ENCODE results near the gene SLC7A1. TPM values are rescaled to one million over a fixed set of nuclear protein-coding genes. Genes with fewer than 3 reads are reported as not detected.

Gene SLC7A1
- total and polyA plus RNA-seq, 2 of the 4 experiments (the other 2 are of a cell fraction), result 9.7 to 22.3 TPM

DNA sequence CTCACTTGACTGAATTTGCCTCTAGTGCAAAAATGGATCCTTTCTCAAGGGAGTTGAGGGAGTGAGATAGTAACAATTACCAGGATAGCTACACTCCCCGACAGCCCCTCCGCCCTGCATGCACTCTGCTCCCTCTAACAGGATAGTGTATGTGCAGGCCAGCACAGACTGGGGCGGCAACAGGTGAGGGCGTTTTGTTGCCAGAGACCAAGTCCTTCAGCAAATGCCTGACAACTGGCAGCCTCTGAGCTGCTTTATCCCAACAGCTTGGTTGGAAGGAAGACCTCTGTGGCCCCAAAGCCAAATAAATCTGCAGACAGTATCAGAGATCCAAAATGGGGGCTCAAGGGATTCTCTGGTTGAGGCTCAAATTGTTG, 86.6 kb downstream of the SLC7A1 start:
- Histone ChIP-seq H4K5ac (ENCODE audit: low read depth, low read length) (no peak overlapping the region), H4K91ac (ENCODE audit: insufficient read depth, low read depth, low read length) (no peak overlapping the region), H2AK5ac (ENCODE audit: low read depth, low read length) (no peak overlapping the region), H3K4me1 (ENCODE audit: control insufficient read depth, insufficient read depth, low read length) (peaks cover 4% of the 10 kb centered on the region), H2BK20ac (ENCODE audit: low read depth, low read length) (no peak overlapping the region), H3K79me1 (ENCODE audit: low read depth in 1 of 2, low read length in 2 of 2) (0 out of 4 replicates have a peak, but pooled peaks cover 0 to 8% of the 10 kb centered on the region in 2 experiments), H3K56ac (ENCODE audit: extremely low read depth, insufficient read depth, low read length) (no peak overlapping the region), H3K4me3 (ENCODE audit: insufficient read depth, low read depth, low read length) (no peak overlapping the region), H3K14ac (replicated peaks; ENCODE audit: low read depth, low read length) (no peak overlapping the region), H2BK5ac (ENCODE audit: low read depth, low read length, poor library complexity, severe bottlenecking) (no peak overlapping the region), H3K27me3 (ENCODE audit: control insufficient read depth, insufficient read depth, low read length) (no peaks in the 10 kb centered on the region), H3K36me3 (ENCODE audit: control insufficient read depth, insufficient read depth, low read length) (peaks cover 12% of the 10 kb centered on the region), H2AFZ (replicated peaks; ENCODE audit: low read length, poor library complexity) (no peak overlapping the region), H2AK9ac (replicated peaks; ENCODE audit: low read depth, low read length, poor library complexity) (no peak overlapping the region), H3K18ac (ENCODE audit: low read depth, low read length) (no peak overlapping the region), H3K9me1 (ENCODE audit: insufficient read depth, low read length) (peaks cover 3% of the 10 kb centered on the region; the same call in 1 of the 2 replicates), H3K27ac (ENCODE audit: insufficient read depth, low read length) (no peak overlapping the region), H2BK120ac (ENCODE audit: low read depth, low read length) (no peak overlapping the region), H3K9ac (ENCODE audit: low read depth, low read length) (no peak overlapping the region), H3K9me3 (ENCODE audit: control insufficient read depth, insufficient read depth, low read length) (no peaks in the 10 kb centered on the region), H3K23ac (ENCODE audit: low read depth, low read length) (no peak overlapping the region), H3K4ac (ENCODE audit: low read depth, low read length) (no peak overlapping the region), H4K8ac (ENCODE audit: low read depth in 2 of 2, low read length in 2 of 2) (no peak overlapping the region), H2BK15ac (ENCODE audit: low read depth, low read length) (no peak overlapping the region), H3K4me2 (ENCODE audit: low read depth, low read length) (no peak overlapping the region), H4K20me1 (ENCODE audit: insufficient read depth, low read length) (peaks cover 14% of the 10 kb centered on the region)
- ChIA-PET CTCF (interaction anchor here (0.7 to 2.2 kb wide), 9 partner anchors 10 to 604 kb away, joined by 3 to 11 read pairs (median 4); no protein-coding TSS in a partner anchor), POLR2A (ENCODE audit: unreplicated experiment) (no interaction called here)
- no peak for TF ChIP-seq FOS (IDR thresholded peaks at IDR 0.05; ENCODE audit: low read depth, low read length)
- TF ChIP-seq NFE2L2 (IDR thresholded peaks at IDR 0.05; ENCODE audit: low read depth, low read length), result no peak
- TF ChIP-seq CEBPB (IDR thresholded peaks at IDR 0.05; ENCODE audit: low read depth, low read length), result no peak
- TF ChIP-seq RAD21 (IDR thresholded peaks at IDR 0.05; ENCODE audit: low read length), result no peak
- TF ChIP-seq POLR2A (IDR thresholded peaks at IDR 0.05; ENCODE audit: low read depth, low read length), result no peak
- TF ChIP-seq RCOR1 (IDR thresholded peaks at IDR 0.05; ENCODE audit: insufficient replicate concordance, low read length), result no peak
- ATAC-seq (ENCODE audit: low read depth) (no peak), DNase-seq (no peak)
- in situ Hi-C loops (cut with MboI; ENCODE audit: low sequenced_read_pairs), result loop anchor here (5.0 kb wide), 1 partner anchor 203 kb away; no protein-coding TSS in a partner anchor
- 92% methylated on average over 2 of the region's 4 CpGs; no CpG with 5 or more reads in 1 of the 2 experiments for whole genome bisulfite sequencing, 2 experiments (ENCODE audit: extremely low coverage in 2 of 2, insufficient read length in 1 of 2)
- dilution Hi-C loops (cut with HindIII; ENCODE audit: low sequenced_read_pairs, unreplicated experiment), result no loop called here
- no TSS peak for BruUV-seq (replicated peaks)
- intact Hi-C loops (cut with micrococcal nuclease), result loop anchor here (1.0 to 5.0 kb wide), 6 partner anchors 86 to 606 kb away; partner anchors contain the start of gene SLC7A1
